Stimulated activated CD8-positive, alpha-beta memory T cell treated with anti-CD3 and anti-CD28 coated beads, Interleukin-12 subunit alpha, Interleukin-12 subunit beta, amount 100 ng/mL, for 4 hours (primary cell): ENCODE data around the gene ZSWIM5.
"Not testable (repeated sequence)": the region's sequence is repeated elsewhere in the genome, so short reads cannot be mapped to it uniquely, and the experiment has no call there.

ENCODE experiments used
- DNase-seq: peaks from one replicate; pipeline ENCODE4 v3.0.0-alpha.2; 2020; ENCODE audit warnings: low read depth

The ZSWIM5 gene

GRCh38 chr1:45002650-45003645 is 203.5 kb downstream of the ZSWIM5 start:
- DNase-seq, result no peak

- DNase-seq, result not testable (repeated sequence)
Measured at GRCh38 chr1:45001576-45001975, 204.8 kb downstream of the ZSWIM5 start.

GRCh38 chr1:45001011-45001481 is 205.4 kb downstream of the ZSWIM5 start:
- no peak for DNase-seq

- DNase-seq, result no peak
Measured at GRCh38 chr1:44999232-44999631, 207.2 kb downstream of the ZSWIM5 start.

- DNase-seq, result no peak
Measured at GRCh38 chr1:44995467-44996238, 210.8 kb downstream of the ZSWIM5 start.

GRCh38 chr1:44994309-44994898 is 212.0 kb downstream of the ZSWIM5 start:
- DNase-seq, result no peak

- DNase-seq, result no peak
Measured at GRCh38 chr1:44988531-44989156, 217.8 kb downstream of the ZSWIM5 start.

- no peak for DNase-seq
Measured at GRCh38 chr1:44985747-44986359, 220.6 kb downstream of the ZSWIM5 start.

- not testable (repeated sequence) for DNase-seq
Measured at GRCh38 chr1:44977372-44977771, 229.0 kb downstream of the ZSWIM5 start.

GRCh38 chr1:44976252-44976651 is 230.2 kb downstream of the ZSWIM5 start:
- DNase-seq, result no peak

- DNase-seq, result no peak
Measured at GRCh38 chr1:44973645-44974044, 232.8 kb downstream of the ZSWIM5 start.

GRCh38 chr1:44970317-44970716 is 236.1 kb downstream of the ZSWIM5 start:
- DNase-seq, result no peak
